Lung (tissue), 12 donors: ENCODE data around the gene SLC44A5. TPM values are rescaled to one million over a fixed set of nuclear protein-coding genes. Genes with fewer than 3 reads are reported as not detected.

Experiments
- ATAC-seq: fragments of 200-7000 bp; cut with Tn5 transposase; one replicate; pipeline ENCODE4 v1.9.1; 2020; ENCODE audit warnings: moderate number of reproducible peaks; ENCODE audit not compliant: insufficient read depth, low FRiP score
- DNase-seq, 3 donors: peaks; one replicate each; pipeline ENCODE4 v3.0.0-alpha.2; 2013 to 2017
- H3K27ac ChIP-seq, 2 donors: one replicate each; pipeline ENCODE4 v1.5.1; 2013; ENCODE audit warnings: mild to moderate bottlenecking in 2 of 2, moderate library complexity in 2 of 2, control low read depth in 1 of 2, inconsistent platforms in 1 of 2, low read depth in 1 of 2, low read length in 1 of 2
- H3K27me3 ChIP-seq, 3 donors: one replicate each; pipeline ENCODE4 v1.5.1; 2013; ENCODE audit warnings: low read length in 2 of 3; ENCODE audit not compliant: control insufficient read depth in 3 of 3, insufficient read depth in 3 of 3
- H3K36me3 ChIP-seq, 4 donors: one replicate each; pipeline ENCODE4 v1.5.1; 2013; ENCODE audit warnings: low read length in 4 of 4, mild to moderate bottlenecking in 1 of 4, moderate library complexity in 1 of 4; ENCODE audit not compliant: control insufficient read depth in 4 of 4, insufficient read depth in 4 of 4
- H3K4me1 ChIP-seq, 5 donors: one replicate each; pipeline ENCODE4 v1.5.1; 2013; ENCODE audit warnings: low read length in 5 of 5, mild to moderate bottlenecking in 2 of 5, moderate library complexity in 1 of 5; ENCODE audit not compliant: control insufficient read depth in 5 of 5, insufficient read depth in 5 of 5
- H3K4me3 ChIP-seq: one replicate; pipeline ENCODE4 v1.5.1; 2013; ENCODE audit warnings: mild to moderate bottlenecking, control low read depth, moderate library complexity
- H3K9ac ChIP-seq, 2 donors: one replicate each; pipeline ENCODE4 v1.5.1; 2013; ENCODE audit warnings: low read length in 2 of 2, control low read depth in 1 of 2; ENCODE audit not compliant: insufficient read depth in 1 of 2
- H3K9me3 ChIP-seq, 4 donors: one replicate each; pipeline ENCODE4 v1.5.1; 2013; ENCODE audit warnings: low read length in 3 of 4, mild to moderate bottlenecking in 1 of 4, moderate library complexity in 1 of 4; ENCODE audit not compliant: control insufficient read depth in 4 of 4, insufficient read depth in 3 of 4
- CTCF ChIP-seq: IDR thresholded peaks from 2 replicates; pipeline ENCODE4 v1.5.1; 2012; ENCODE audit warnings: mild to moderate bottlenecking; ENCODE audit errors: control extremely low read depth, extremely low read depth
- WGBS, 2 donors: extraction: QIAGEN DNeasy Blood & Tissue Kit; methylation state at CpG; one replicate each; pipeline ENCODE4 v1.1.7; 2013; 5-methylcytosine and 5-hydroxymethylcytosine counted together
- polyA plus RNA-seq, 2 donors: library from polyadenylated mRNA; stranded (reverse); fragments of 200-250 nt; gene quantifications; one replicate each; pipeline ENCODE4 v1.2.1, GENCODE V29; 2013
- total RNA-seq, 2 donors: library from RNA; depleted of rRNA in 1 of 2; stranded (reverse); fragments of >200 nt in 1 of 2; gene quantifications; one replicate each; pipeline ENCODE4 v1.2.1, GENCODE V29; 2014 to 2021
- donor health status: control.
- donor health status: control.
- donor health status: Bipolar disorder and iron deficiency.
- donor health status: healthy.
- donor health status: DM: yes; HTN: yes; CAD: no.

The SLC44A5 gene
- total and polyA plus RNA-seq, 4 donors, result 0.10 to 1.6 (median 0.43) TPM

GRCh38 chr1:75243124-75243523 is 367.8 kb downstream of the SLC44A5 start:
- H3K4me3 ChIP-seq, result no peak overlapping the region
- no peaks in the 10 kb centered on the region for H3K36me3 ChIP-seq
- no peaks in the 10 kb centered on the region for H3K9me3 ChIP-seq
- H3K9ac ChIP-seq, result no peak overlapping the region
- DNase-seq (no peak), ATAC-seq (no peak)
- TF ChIP-seq CTCF, result no peak
- H3K4me1 ChIP-seq, result no peaks in the 10 kb centered on the region
- WGBS, 2 donors, result 62 to 74% methylated on average over 1 of the region's 1 CpG
- H3K27me3 ChIP-seq, result no peaks in the 10 kb centered on the region
- no peak overlapping the region for H3K27ac ChIP-seq

GRCh38 chr1:75237316-75237715 is 373.6 kb downstream of the SLC44A5 start:
- H3K9ac ChIP-seq, result no peak overlapping the region
- no peak for ATAC-seq
- DNase-seq, result no peak
- H3K27ac ChIP-seq, result no peak overlapping the region
- no peaks in the 10 kb centered on the region for H3K9me3 ChIP-seq
- H3K4me1 ChIP-seq, result no peaks in the 10 kb centered on the region
- no peaks in the 10 kb centered on the region for H3K27me3 ChIP-seq
- TF ChIP-seq CTCF, result no peak
- no peaks in the 10 kb centered on the region for H3K36me3 ChIP-seq
- H3K4me3 ChIP-seq, result no peak overlapping the region

- Histone ChIP-seq H3K9me3 (no peaks in the 10 kb centered on the region), H3K4me1 (no peaks in the 10 kb centered on the region), H3K27me3 (no peaks in the 10 kb centered on the region), H3K9ac (no peak overlapping the region), H3K4me3 (no peak overlapping the region), H3K27ac (no peak overlapping the region), H3K36me3 (no peaks in the 10 kb centered on the region)
- 59 to 79% methylated on average over 3 of the region's 3 CpGs for WGBS, 2 donors
- TF ChIP-seq CTCF, result no peak
- ATAC-seq, result no peak
- no peak for DNase-seq
Measured at GRCh38 chr1:75234562-75234961, 376.4 kb downstream of the SLC44A5 start.

- no peak for ATAC-seq
- no peak for TF ChIP-seq CTCF
- Histone ChIP-seq H3K9me3 (no peaks in the 10 kb centered on the region), H3K4me3 (no peak overlapping the region), H3K27me3 (no peaks in the 10 kb centered on the region), H3K27ac (no peak overlapping the region), H3K9ac (no peak overlapping the region), H3K36me3 (no peaks in the 10 kb centered on the region), H3K4me1 (no peaks in the 10 kb centered on the region)
- DNase-seq, result peak in 2 of 3 donors; percentile 25 to 27
- WGBS, 2 donors, result 15 to 19% methylated on average over 11 of the region's 11 CpGs
Measured at GRCh38 chr1:75233302-75233929, 377.5 kb downstream of the SLC44A5 start.
